Stomach smooth muscle (tissue), 2 donors: ENCODE results near the gene ASGR2.
"Not testable (repeated sequence)": the region's sequence is repeated elsewhere in the genome, so short reads cannot be mapped to it uniquely, and the experiment has no call there.

Source experiments
- H3K27ac ChIP-seq: one replicate; pipeline ENCODE4 v1.7.0; 2013; ENCODE audit warnings: mild to moderate bottlenecking, low read length, inconsistent platforms
- H3K27me3 ChIP-seq, 2 donors: one replicate each; pipeline ENCODE4 v1.7.0; 2013; ENCODE audit warnings: low read length in 2 of 2; ENCODE audit not compliant: insufficient read depth in 2 of 2, control insufficient read depth in 1 of 2
- H3K36me3 ChIP-seq, 2 donors: one replicate each; pipeline ENCODE4 v1.7.0; 2013; ENCODE audit warnings: low read length in 2 of 2; ENCODE audit not compliant: control insufficient read depth in 2 of 2, insufficient read depth in 2 of 2
- H3K4me1 ChIP-seq: one replicate; pipeline ENCODE4 v1.7.0; 2013; ENCODE audit warnings: low read length; ENCODE audit not compliant: control insufficient read depth, insufficient read depth
- H3K4me3 ChIP-seq, 2 donors: one replicate each; pipeline ENCODE4 v1.7.0; 2013; ENCODE audit warnings: low read length in 2 of 2
- H3K9ac ChIP-seq, 2 donors: one replicate each; pipeline ENCODE4 v1.7.0; 2013; ENCODE audit warnings: low read length in 2 of 2, mild to moderate bottlenecking in 1 of 2
- H3K9me3 ChIP-seq, 2 donors: one replicate each; pipeline ENCODE4 v1.7.0; 2013; ENCODE audit warnings: low read length in 2 of 2; ENCODE audit not compliant: control insufficient read depth in 2 of 2
- donor health status: healthy.
- donor health status: Pancreatic carcinoma.

The ASGR2 gene, protein sequence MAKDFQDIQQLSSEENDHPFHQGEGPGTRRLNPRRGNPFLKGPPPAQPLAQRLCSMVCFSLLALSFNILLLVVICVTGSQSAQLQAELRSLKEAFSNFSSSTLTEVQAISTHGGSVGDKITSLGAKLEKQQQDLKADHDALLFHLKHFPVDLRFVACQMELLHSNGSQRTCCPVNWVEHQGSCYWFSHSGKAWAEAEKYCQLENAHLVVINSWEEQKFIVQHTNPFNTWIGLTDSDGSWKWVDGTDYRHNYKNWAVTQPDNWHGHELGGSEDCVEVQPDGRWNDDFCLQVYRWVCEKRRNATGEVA

GRCh38 chr17:7114241-7114874 lies at the start of gene ASGR2:
TSS of gene ASGR2 (minus strand) at chr17:7114822. CDS start at chr17:7114240, 582 bp downstream.
- Histone ChIP-seq H3K9ac (no peak within 1 kb of the TSS), H3K4me3 (no peak within 1 kb of the TSS), H3K4me1 (peaks cover 3% of the 10 kb centered on the region), H3K9me3 (no peaks in the 10 kb centered on the region), H3K27me3 (peaks cover 4 to 9% of the 10 kb centered on the region in 2 donors), H3K36me3 (no peaks in the 10 kb centered on the region), H3K27ac (no peak within 1 kb of the TSS)

DNA sequence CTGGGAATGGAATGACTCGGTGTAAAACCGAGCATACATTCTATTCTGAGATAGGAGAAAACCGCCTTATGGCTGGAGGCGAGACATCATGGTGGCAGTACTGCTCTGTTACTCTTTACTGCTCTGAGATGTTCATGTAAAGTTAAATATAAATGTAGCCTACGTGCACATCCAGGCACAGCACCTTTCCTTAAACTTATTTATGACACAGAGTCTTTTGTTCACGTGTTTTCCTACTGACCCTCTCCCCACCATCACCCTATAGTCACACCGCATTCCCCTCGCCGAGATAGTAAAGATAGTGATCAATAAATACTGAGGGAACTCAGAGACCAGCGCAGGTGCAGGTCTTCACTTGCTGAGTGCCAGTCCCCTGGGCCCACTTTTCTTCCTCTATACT lies 44.9 kb upstream of the ASGR2 start:
- not testable (repeated sequence) for H3K4me1 ChIP-seq, H3K36me3 ChIP-seq

GRCh38 chr17:7158424-7158823 lies 43.8 kb upstream of the ASGR2 start:
- not testable (repeated sequence) for H3K9ac ChIP-seq, H3K9me3 ChIP-seq, H3K27ac ChIP-seq, H3K4me1 ChIP-seq, H3K27me3 ChIP-seq, H3K36me3 ChIP-seq, H3K4me3 ChIP-seq

More for the DNA sequence above, 44.9 kb upstream of the ASGR2 start:
- not testable (repeated sequence) for H3K27me3 ChIP-seq, H3K27ac ChIP-seq, H3K9me3 ChIP-seq, H3K4me3 ChIP-seq, H3K9ac ChIP-seq

- Histone ChIP-seq H3K27ac (no peak overlapping the region), H3K27me3 (peaks cover 2 to 5% of the 10 kb centered on the region in 2 donors)
Measured at GRCh38 chr17:7156342-7156940, 41.8 kb upstream of the ASGR2 start.

DNA sequence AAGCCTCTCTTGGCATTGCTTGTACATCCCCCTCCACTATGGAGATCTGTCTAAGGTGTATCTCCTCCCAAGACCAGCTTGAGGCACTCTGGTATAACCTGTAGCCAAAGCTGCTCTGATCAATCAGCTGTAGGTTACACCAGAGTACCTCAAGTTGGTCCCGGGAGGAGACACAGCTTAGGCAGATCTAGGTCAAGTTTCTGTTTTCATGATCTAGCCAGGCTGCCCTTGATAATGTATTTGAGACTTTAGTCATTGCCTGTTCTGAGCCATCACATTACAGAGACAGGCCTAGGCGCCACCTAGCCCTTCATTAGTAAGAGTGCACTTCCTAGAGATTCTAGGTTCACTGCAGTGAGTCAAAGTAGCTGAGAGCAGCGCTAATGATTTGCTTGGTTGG lies 33.1 kb upstream of the ASGR2 start:
- peaks cover 2 to 3% of the 10 kb centered on the region in 2 donors for H3K27me3 ChIP-seq
- no peaks in the 10 kb centered on the region for H3K36me3 ChIP-seq
- no peak overlapping the region for H3K9ac ChIP-seq
- no peak overlapping the region for H3K27ac ChIP-seq
- no peaks in the 10 kb centered on the region for H3K9me3 ChIP-seq
- H3K4me3 ChIP-seq: no peak overlapping the region
- no peaks in the 10 kb centered on the region for H3K4me1 ChIP-seq

More at GRCh38 chr17:7156342-7156940, 41.8 kb upstream of the ASGR2 start:
- H3K4me3 ChIP-seq: no peak overlapping the region
- H3K9me3 ChIP-seq: no peaks in the 10 kb centered on the region
- H3K4me1 ChIP-seq: no peaks in the 10 kb centered on the region
- H3K9ac ChIP-seq: no peak overlapping the region
- H3K36me3 ChIP-seq: no peaks in the 10 kb centered on the region

DNA sequence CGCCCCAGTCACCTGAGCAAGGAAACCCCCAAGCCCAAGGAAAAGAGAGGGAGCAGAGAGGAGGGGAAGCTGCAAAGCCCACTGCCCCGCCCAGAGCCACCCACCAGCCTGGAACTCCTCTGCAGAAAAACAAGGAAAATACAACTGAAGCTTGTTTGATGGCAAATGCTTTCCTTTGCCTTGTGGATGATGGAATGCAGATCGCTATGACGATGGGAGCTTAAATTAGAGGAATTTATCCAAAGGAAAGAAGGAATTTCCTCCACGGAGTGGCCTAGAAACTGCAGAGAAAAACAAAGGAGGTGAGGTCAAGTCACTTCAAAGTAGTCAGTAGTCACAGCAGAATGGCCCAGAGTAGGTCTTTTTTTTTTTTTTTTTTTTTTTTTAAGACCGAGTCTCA lies 31.5 kb upstream of the ASGR2 start:
- H3K9ac ChIP-seq: no peak overlapping the region
- H3K36me3 ChIP-seq: no peaks in the 10 kb centered on the region
- peaks cover 2 to 6% of the 10 kb centered on the region in 2 donors for H3K27me3 ChIP-seq

GRCh38 chr17:7144213-7144612 lies 29.6 kb upstream of the ASGR2 start:
- Histone ChIP-seq H3K9ac (no peak overlapping the region), H3K4me3 (no peak overlapping the region), H3K4me1 (no peaks in the 10 kb centered on the region), H3K27me3 (peaks cover 7 to 15% of the 10 kb centered on the region in 2 donors), H3K36me3 (no peaks in the 10 kb centered on the region), H3K27ac (no peak overlapping the region), H3K9me3 (no peaks in the 10 kb centered on the region)

More for the DNA sequence above, 31.5 kb upstream of the ASGR2 start:
- no peaks in the 10 kb centered on the region for H3K4me1 ChIP-seq
- no peaks in the 10 kb centered on the region for H3K9me3 ChIP-seq
- H3K4me3 ChIP-seq: no peak overlapping the region
- no peak overlapping the region for H3K27ac ChIP-seq

GRCh38 chr17:7141824-7142223 lies 27.2 kb upstream of the ASGR2 start:
- H3K27ac ChIP-seq: no peak overlapping the region
- no peak overlapping the region for H3K9ac ChIP-seq
- peaks cover 17 to 22% of the 10 kb centered on the region in 2 donors for H3K27me3 ChIP-seq
- no peaks in the 10 kb centered on the region for H3K9me3 ChIP-seq
- no peaks in the 10 kb centered on the region for H3K36me3 ChIP-seq
- H3K4me3 ChIP-seq: no peak overlapping the region
- H3K4me1 ChIP-seq: no peaks in the 10 kb centered on the region

DNA sequence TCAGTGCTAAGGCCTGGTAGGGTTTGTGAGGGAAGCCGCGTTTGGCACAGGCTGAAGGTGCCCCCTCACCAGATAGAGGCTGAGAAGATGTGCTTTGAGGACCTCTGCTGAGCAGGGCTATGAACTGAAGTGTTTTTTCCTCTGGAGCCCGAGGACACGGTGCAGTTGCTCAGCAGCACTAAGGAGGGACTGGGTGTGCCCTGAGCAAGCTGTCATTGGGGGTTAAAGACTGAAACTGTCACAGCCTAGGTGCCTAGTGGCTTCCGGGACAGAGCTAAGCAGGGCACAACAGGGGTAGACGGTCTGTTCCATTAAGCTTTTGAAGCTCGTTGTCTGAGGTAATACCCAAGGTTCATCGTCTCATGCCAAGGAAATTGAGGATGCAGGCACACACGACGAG lies 24.8 kb upstream of the ASGR2 start:
- Histone ChIP-seq H3K4me3 (no peak overlapping the region), H3K27me3 (peaks cover 18 to 23% of the 10 kb centered on the region in 2 donors), H3K9ac (no peak overlapping the region), H3K9me3 (no peaks in the 10 kb centered on the region), H3K27ac (no peak overlapping the region), H3K4me1 (no peaks in the 10 kb centered on the region), H3K36me3 (no peaks in the 10 kb centered on the region)

GRCh38 chr17:7138800-7139381 lies 24.3 kb upstream of the ASGR2 start:
- H3K4me3 ChIP-seq: no peak overlapping the region
- no peaks in the 10 kb centered on the region for H3K4me1 ChIP-seq
- H3K9ac ChIP-seq: no peak overlapping the region
- no peak overlapping the region for H3K27ac ChIP-seq
- H3K27me3 ChIP-seq: peaks cover 19 to 23% of the 10 kb centered on the region in 2 donors
- H3K9me3 ChIP-seq: no peaks in the 10 kb centered on the region
- H3K36me3 ChIP-seq: no peaks in the 10 kb centered on the region
